Liver (tissue), 9 donors: ENCODE data around the gene STUM. TPM values are rescaled to one million over a fixed set of nuclear protein-coding genes. Genes with fewer than 3 reads are reported as not detected.

Experiments
- DNase-seq: peaks from one replicate; pipeline ENCODE4 v3.0.0-alpha.2; 2017; ENCODE audit warnings: low spot score
- H3K27ac ChIP-seq, 2 donors: one replicate each; pipeline ENCODE4 v1.7.0; 2013; ENCODE audit warnings: inconsistent platforms in 2 of 2, low read length in 2 of 2, control low read depth in 1 of 2, low read depth in 1 of 2, mild to moderate bottlenecking in 1 of 2
- H3K27me3 ChIP-seq, 4 donors: one replicate each; pipeline versions ENCODE4 v1.6.1 to v1.7.0; 2013; ENCODE audit warnings: low read length in 3 of 4, inconsistent platforms in 1 of 4, mild to moderate bottlenecking in 1 of 4, moderate library complexity in 1 of 4; ENCODE audit not compliant: control insufficient read depth in 4 of 4, insufficient read depth in 4 of 4
- H3K36me3 ChIP-seq, 4 donors: one replicate each; pipeline versions ENCODE4 v1.6.1 to v1.7.0; 2013; ENCODE audit warnings: low read length in 3 of 4, mild to moderate bottlenecking in 3 of 4, low read depth in 1 of 4, moderate library complexity in 1 of 4; ENCODE audit not compliant: control insufficient read depth in 4 of 4, insufficient read depth in 3 of 4
- H3K4me1 ChIP-seq, 4 donors: one replicate each; pipeline versions ENCODE4 v1.6.1 to v1.7.0; 2013; ENCODE audit warnings: low read length in 3 of 4, mild to moderate bottlenecking in 3 of 4, moderate library complexity in 1 of 4; ENCODE audit not compliant: control insufficient read depth in 4 of 4, insufficient read depth in 4 of 4
- H3K4me3 ChIP-seq, 3 donors: one replicate each; pipeline versions ENCODE4 v1.6.1 to v1.7.0; 2013; ENCODE audit warnings: low read length in 3 of 3, control low read depth in 1 of 3, low read depth in 1 of 3, mild to moderate bottlenecking in 1 of 3
- H3K9ac ChIP-seq, 2 donors: one replicate each; pipeline ENCODE4 v1.7.0; 2013; ENCODE audit warnings: low read length in 2 of 2, mild to moderate bottlenecking in 2 of 2, moderate library complexity in 2 of 2, control low read depth in 1 of 2, low read depth in 1 of 2
- H3K9me3 ChIP-seq, 4 donors: one replicate each; pipeline versions ENCODE4 v1.6.1 to v1.7.0; 2013; ENCODE audit warnings: low read length in 3 of 4; ENCODE audit not compliant: control insufficient read depth in 4 of 4
- EGR1 ChIP-seq, 2 donors: IDR thresholded peaks; 2 replicates each; pipeline ENCODE4 v1.6.1; 2016 to 2018; ENCODE audit warnings: antibody characterized with exemption in 2 of 2, low read depth in 2 of 2
- FOXA1 ChIP-seq: IDR thresholded peaks from 2 replicates; pipeline ENCODE4 v1.6.1; 2016; ENCODE audit warnings: antibody characterized with exemption
- HNF4G ChIP-seq: IDR thresholded peaks from 2 replicates; pipeline ENCODE4 v1.6.1; 2016; ENCODE audit warnings: antibody characterized with exemption
- JUND ChIP-seq, 2 donors: IDR thresholded peaks; 2 replicates each; pipeline ENCODE4 v1.6.1; 2016; ENCODE audit warnings: antibody characterized with exemption in 2 of 2
- MAX ChIP-seq: IDR thresholded peaks from 2 replicates; pipeline ENCODE4 v1.6.1; 2016; ENCODE audit warnings: antibody characterized with exemption
- NR2F2 ChIP-seq: IDR thresholded peaks from 2 replicates; pipeline ENCODE4 v1.6.1; 2016; ENCODE audit warnings: antibody characterized with exemption
- RXRA ChIP-seq, 2 donors: IDR thresholded peaks; 2 replicates each; pipeline ENCODE4 v1.6.1; 2017 to 2018; ENCODE audit warnings: antibody characterized with exemption in 2 of 2, mild to moderate bottlenecking in 1 of 2
- SP1 ChIP-seq: IDR thresholded peaks from 2 replicates; pipeline ENCODE4 v1.6.1; 2018; ENCODE audit warnings: antibody characterized with exemption, mild to moderate bottlenecking
- YY1 ChIP-seq: IDR thresholded peaks from 2 replicates; pipeline ENCODE4 v1.6.1; 2016; ENCODE audit warnings: antibody characterized with exemption, mild to moderate bottlenecking
- ZBTB33 ChIP-seq: IDR thresholded peaks from 2 replicates; pipeline ENCODE4 v1.6.1; 2016; ENCODE audit warnings: antibody characterized with exemption
- WGBS: extraction: QIAGEN DNeasy Blood & Tissue Kit; methylation state at CpG from one replicate; pipeline ENCODE4 v1.1.7; 2013; 5-methylcytosine and 5-hydroxymethylcytosine counted together
- polyA plus RNA-seq, 2 donors: library from polyadenylated mRNA; stranded (reverse) in 1 of 2; unstranded in 1 of 2; fragments of 200-250 nt in 1 of 2; fragments of >200 nt in 1 of 2; fragmentation: Nextera tagmentation in 1 of 2; extraction: Ambion mirVana in 1 of 2; gene quantifications; one replicate each; pipeline versions ENCODE4 v1.2.1 to v1.2.3, GENCODE V29; 2013 to 2015
- total RNA-seq, 2 donors: library from RNA; depleted of rRNA; stranded (reverse); fragments of >200 nt; gene quantifications; one replicate each; pipeline ENCODE4 v1.2.3, GENCODE V29; 2014
- TF ChIP-seq, protein P1 (sequence below): IDR thresholded peaks from 2 replicates; pipeline ENCODE4 v1.6.1; 2016; ENCODE audit warnings: antibody characterized with exemption, mild to moderate bottlenecking
- donor health status: healthy.
- donor health status: healthy.
- donor health status: healthy.
- donor health status: healthy.
- donor health status: healthy.

The STUM gene
- total and polyA plus RNA-seq, 4 donors = 0.03 to 0.14 (median 0.07) TPM

DNA sequence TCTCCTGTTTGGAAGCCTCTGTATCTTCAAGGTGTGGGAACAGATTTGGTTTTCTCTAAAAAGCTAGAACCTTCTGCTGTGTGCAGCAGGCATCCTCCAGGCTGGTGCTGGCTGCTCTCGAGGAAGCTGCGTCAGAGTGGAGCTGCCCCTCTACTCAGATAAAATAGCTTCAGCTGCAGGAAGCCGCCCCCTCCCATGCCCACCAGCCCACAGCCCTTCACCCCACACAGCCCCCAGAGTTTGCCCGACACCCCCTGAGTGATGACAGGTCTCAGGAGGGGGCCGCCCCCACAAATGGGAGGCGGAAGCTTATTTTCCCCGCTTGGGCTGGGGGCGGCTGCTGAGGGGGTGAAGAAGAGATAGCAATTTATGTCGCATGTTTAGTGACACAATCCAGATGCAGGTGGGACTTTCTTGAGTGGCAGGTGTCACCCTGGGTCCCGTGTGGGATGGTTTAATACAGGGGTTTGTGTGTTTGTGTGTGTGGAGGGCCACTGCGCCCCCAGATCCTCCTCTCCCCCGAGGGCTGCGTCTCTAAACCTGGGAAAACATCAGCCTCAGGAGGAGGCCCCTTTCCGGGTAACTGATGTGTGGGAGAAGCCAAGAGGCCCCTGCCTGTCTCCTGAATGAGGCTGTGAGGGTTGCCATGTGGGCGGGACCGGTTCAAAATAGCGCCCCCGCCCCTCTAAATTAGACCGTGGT, 55.4 kb downstream of the STUM start:
- H3K9me3 ChIP-seq = no peaks in the 10 kb centered on the region
- DNase-seq = no peak
- WGBS = 84% methylated on average over 19 of the region's 19 CpGs

GRCh38 chr1:226604560-226605317, 56.2 kb downstream of the STUM start:
- Histone ChIP-seq H3K4me1 (peaks cover 0 to 12% (median 10%) of the 10 kb centered on the region in 4 donors), H3K4me3 (no peak overlapping the region), H3K27ac (no peak overlapping the region), H3K27me3 (no peaks in the 10 kb centered on the region), H3K36me3 (no peaks in the 10 kb centered on the region), H3K9ac (no peak overlapping the region), H3K9me3 (no peaks in the 10 kb centered on the region)
- DNase-seq = no peak
- 95% methylated on average over 9 of the region's 9 CpGs for WGBS
- TF ChIP-seq MAX (no peak), HNF4G (no peak), ZBTB33 (no peak), SP1 (no peak)
- TF ChIP-seq, protein P1, sequence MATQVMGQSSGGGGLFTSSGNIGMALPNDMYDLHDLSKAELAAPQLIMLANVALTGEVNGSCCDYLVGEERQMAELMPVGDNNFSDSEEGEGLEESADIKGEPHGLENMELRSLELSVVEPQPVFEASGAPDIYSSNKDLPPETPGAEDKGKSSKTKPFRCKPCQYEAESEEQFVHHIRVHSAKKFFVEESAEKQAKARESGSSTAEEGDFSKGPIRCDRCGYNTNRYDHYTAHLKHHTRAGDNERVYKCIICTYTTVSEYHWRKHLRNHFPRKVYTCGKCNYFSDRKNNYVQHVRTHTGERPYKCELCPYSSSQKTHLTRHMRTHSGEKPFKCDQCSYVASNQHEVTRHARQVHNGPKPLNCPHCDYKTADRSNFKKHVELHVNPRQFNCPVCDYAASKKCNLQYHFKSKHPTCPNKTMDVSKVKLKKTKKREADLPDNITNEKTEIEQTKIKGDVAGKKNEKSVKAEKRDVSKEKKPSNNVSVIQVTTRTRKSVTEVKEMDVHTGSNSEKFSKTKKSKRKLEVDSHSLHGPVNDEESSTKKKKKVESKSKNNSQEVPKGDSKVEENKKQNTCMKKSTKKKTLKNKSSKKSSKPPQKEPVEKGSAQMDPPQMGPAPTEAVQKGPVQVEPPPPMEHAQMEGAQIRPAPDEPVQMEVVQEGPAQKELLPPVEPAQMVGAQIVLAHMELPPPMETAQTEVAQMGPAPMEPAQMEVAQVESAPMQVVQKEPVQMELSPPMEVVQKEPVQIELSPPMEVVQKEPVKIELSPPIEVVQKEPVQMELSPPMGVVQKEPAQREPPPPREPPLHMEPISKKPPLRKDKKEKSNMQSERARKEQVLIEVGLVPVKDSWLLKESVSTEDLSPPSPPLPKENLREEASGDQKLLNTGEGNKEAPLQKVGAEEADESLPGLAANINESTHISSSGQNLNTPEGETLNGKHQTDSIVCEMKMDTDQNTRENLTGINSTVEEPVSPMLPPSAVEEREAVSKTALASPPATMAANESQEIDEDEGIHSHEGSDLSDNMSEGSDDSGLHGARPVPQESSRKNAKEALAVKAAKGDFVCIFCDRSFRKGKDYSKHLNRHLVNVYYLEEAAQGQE = no peak

More for the DNA sequence above, 55.4 kb downstream of the STUM start:
- H3K36me3 ChIP-seq = no peaks in the 10 kb centered on the region
- no peaks in the 10 kb centered on the region for H3K27me3 ChIP-seq
- H3K9ac ChIP-seq = no peak overlapping the region
- no peak overlapping the region for H3K27ac ChIP-seq
- TF ChIP-seq EGR1 (IDR thresholded peaks at IDR 0.05; ENCODE audit: low read depth in 2 of 2) (no peak), RXRA (IDR thresholded peaks at IDR 0.05) (no peak), NR2F2 (no peak), JUND (IDR thresholded peaks at IDR 0.05) (no peak), YY1 (no peak), ZBTB33 (no peak), FOXA1 (no peak)
- TF ChIP-seq, protein P1 = no peak
- H3K4me1 ChIP-seq = peaks cover 0 to 12% (median 10%) of the 10 kb centered on the region in 4 donors
- no peak overlapping the region for H3K4me3 ChIP-seq
